Stimulated activated naive CD4-positive, alpha-beta T cell treated with Interleukin-2 at 50 U/mL for 16 hours (primary cell): ENCODE data around the gene MERTK.

Experiments
- DNase-seq: peaks from one replicate; lab custom pipeline; 2025; lab: John Stamatoyannopoulos, UW

The MERTK gene

GRCh38 chr2:111977240-111977639 is 78.8 kb downstream of the MERTK start:
- no peak for DNase-seq

DNA sequence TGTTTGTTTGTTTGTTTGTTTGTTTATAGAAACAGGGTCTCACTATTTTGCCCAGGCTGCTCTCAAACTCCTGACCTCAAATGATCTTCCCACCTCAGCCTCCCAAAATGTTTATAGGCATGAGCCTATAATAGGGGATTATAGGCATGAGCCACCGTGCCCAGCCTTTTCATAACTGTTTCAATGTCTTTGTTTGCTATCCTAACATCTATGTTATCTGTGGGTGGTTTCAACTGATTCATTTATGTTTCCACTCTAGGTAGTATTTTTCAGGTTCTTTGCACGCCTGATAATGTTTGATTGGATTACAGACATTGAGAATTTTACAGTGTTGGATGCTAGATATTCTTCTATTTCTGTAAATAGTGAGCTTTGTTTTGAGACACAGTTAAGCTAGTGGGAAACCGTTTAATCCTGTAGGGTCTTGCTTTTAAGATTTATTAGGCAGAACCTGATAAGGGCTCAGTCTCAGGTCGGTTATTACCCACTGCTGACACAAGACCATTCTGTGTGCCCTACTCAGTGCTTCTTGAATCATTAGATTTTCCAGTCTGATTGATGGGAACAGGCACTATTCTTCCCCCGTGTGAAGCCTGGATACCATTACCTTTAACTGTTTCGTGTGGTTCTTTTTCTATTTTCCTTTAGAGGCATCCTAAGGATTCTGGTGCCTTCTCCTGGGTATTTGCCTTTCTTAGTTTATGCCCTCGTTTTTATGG is 80.2 kb downstream of the MERTK start:
- DNase-seq = no peak

DNA sequence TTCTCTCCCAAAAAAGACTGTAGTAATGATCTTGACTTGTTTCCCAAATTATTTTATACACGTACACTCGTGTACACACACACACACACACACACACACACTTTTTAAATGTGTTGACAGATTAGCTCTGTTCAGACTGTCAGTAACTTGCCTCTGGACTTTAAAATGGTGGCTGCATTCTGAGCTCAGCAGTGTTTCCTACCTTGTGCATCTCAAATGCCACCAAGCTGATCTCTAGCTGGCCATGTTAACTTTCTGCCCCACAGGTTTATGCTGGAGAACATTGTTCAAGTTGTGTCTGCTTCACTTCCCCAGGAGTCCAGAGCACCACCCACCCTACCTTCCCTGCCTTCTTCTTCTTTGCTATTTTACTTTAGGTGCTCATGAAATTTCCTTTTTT is 83.3 kb downstream of the MERTK start:
- DNase-seq = no peak

DNA sequence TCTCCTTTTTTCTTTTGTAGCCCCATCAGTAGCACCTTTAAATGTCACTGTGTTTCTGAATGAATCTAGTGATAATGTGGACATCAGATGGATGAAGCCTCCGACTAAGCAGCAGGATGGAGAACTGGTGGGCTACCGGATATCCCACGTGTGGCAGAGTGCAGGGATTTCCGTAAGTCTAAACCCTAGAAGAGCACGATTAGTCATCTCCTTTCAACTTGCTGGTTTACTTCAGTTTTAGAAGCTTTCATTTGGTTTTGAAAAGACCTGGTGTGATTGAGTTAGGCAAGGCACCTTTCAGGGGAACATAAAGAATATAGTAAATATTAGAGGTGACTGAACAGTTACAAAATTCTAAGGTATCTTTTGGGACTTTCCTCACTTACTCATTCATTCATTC is 84.4 kb downstream of the MERTK start:
- DNase-seq = no peak

GRCh38 chr2:111983478-111984212 is 85.2 kb downstream of the MERTK start:
- no peak for DNase-seq

DNA sequence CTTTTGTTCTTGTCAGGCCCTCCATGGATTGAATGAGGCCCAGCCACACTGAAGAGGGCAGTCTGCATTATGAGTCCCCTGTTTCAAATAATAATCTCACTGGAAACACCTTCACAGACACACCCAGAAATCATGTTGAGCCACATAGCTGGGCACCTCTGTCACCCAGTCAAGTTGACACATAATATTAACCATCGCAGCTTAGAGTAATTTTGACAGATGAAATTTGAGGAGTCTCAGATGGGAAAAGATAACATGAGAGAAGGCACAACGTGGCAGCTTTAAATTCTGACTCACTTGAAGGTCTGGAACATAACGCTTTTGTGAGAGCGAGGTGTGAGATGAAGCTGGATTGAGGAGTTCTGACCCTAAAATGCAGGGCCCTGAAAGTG is 85.8 kb downstream of the MERTK start:
- no peak for DNase-seq

GRCh38 chr2:111985514-111985913 is 87.1 kb downstream of the MERTK start:
- DNase-seq = no peak

- DNase-seq = no peak
Measured at GRCh38 chr2:111986116-111986900, 87.9 kb downstream of the MERTK start.

DNA sequence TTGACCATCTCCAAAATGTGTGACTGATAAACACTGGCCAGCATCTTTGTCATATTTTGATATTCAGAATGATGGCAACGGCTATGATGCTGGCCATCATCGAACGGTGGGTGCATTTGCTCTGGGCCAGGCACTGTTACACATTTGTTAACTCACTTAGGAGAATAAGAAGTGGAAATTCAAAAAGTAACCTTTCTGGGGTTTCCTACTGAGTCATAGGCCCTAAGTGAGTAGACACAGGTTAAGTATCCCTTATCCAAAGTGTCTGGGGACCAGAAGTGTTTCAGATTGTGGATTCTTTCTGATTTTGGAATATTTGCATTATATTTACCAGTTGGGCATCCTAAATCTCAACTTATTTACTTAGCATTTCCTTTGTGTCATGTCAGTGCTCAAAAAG is 92.0 kb downstream of the MERTK start:
- DNase-seq = no peak

DNA sequence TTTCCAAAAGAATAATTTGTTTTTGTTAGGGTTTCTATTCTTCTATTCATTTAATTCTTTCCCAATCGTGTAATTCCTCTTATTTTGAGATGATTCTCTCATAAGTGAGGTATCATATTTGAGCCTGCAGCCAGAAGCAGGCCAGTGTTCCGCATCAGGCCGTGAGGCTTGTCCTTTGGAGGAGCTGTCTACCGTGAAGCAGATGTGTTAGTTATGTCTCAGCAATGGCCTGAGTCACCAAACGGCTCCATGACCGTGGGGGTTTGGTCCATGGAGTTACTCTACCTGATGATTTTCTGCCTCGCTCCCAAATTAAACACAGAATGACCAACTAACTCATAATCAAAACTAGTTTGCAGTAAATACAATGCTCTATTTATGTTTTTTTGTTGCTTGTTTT is 92.4 kb downstream of the MERTK start:
- DNase-seq = no peak

- no peak for DNase-seq
Measured at GRCh38 chr2:111994042-111994441, 95.6 kb downstream of the MERTK start.

DNA sequence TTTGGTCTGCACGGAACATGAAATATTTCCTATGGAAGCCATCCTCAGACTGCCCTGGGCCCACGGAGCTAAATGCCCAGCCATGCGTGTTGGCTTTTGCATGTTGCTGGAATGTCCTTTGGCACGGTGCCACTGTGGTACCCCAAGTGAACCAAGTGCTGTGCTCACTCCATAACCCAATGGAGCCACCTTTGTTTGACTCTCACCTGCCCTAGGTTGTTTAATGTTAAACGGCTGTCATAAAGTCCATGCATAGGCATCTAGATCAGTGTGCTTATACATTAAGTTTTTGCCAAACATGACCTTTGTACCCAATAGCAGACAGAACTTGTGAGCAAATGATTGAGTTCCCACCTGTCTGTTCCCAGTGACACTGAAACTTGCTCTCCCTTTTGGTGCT is 96.7 kb downstream of the MERTK start:
- DNase-seq = no peak

DNA sequence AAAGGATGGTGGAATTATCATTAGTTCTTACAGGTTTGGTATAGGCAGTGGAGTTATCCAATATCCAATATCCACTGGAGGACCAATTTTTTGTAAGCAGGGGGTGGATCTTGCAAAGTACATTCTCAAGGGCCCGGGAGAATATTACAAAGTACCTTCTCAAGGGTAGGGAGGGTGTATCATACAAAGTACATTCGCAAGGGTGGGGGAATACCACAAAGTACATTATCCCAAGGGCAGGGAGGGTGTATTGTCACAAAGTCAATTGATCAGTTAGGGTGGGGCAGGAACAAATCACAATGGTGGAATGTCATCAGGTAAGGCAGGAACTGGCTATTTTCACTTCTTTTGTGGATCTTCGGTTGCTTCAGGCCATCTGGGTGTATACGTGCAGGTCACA is 101.4 kb downstream of the MERTK start:
- no peak for DNase-seq

GRCh38 chr2:112000399-112001135 is 102.2 kb downstream of the MERTK start:
- no peak for DNase-seq

DNA sequence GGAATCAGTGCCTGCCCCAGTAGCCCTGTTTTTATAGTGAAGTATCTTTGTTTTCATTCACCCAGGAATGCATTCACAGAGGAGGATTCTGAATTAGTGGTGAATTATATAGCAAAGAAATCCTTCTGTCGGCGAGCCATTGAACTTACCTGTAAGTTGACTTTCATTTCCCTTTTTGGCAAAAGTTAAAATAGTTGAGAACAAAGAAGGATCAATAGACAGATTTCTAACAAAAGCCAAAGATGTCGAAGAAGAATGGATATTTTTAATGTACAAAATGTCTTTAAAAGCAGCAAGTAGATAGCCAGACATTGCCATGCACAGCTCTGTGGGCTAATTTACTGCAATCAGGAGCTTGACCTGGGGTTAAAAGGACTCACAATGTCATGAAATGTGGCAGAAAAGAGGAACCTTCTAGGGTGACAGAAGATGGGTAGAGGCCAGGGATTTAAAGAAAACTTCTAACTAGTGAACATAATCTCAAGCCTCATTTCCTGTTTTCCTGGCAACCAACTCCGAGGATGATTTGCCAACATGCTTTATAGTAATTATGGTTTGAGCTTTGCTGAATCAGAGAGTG is 102.8 kb downstream of the MERTK start:
- DNase-seq = no peak

- no peak for DNase-seq
Measured at GRCh38 chr2:112001942-112002341, 103.5 kb downstream of the MERTK start.

- no peak for DNase-seq
Measured at GRCh38 chr2:112003576-112004252, 105.3 kb downstream of the MERTK start.

DNA sequence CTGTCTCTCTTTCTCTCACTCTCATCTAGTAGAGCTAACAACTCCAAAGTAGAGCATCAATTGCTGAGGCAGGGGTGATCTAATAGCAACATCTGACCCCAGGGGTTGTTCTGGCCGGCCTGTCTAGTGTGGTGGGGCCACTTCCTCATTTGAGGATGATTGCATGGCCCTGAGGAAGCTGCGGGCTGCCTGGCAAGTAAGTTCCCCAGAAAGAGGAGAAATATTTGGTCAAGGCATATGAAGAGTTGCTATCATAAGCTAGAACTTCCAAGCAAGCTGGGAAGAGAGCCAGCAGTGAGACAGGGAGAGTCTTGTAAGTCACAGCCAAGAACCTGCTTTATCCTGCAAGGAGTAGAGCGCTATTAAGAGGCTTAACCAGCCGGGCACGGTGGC is 105.8 kb downstream of the MERTK start:
- no peak for DNase-seq

DNA sequence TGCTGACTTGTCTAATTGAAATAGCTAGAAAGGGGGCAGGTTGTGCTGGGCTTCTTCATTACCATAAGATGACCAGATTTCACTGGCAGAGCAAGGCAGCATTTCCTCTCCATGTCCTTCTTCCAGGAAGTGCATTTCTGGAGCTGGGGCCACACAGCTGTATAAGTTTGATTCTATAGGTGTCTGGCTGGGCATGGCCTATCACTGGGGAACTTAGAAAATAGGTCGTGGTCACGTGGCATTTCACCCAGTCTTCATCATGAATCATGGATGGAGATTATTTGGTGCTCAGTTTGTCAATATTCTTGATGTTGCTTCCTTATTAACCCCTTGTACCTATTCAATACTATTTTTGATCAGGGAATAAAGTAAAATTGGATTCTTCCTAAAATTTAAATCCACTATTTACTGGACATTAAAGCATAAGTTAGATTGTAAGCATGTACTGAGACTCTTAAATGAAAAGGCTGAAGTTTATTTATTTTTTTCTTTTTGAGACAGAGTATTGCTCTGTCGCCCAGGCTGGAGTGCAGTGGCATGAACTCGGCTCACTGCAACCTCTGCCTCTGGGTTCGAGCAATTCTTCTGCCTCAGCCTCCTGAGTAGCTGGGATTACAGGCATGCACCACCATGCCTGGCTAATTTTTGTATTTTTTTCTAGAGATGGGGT is 107.1 kb downstream of the MERTK start:
- no peak for DNase-seq

DNA sequence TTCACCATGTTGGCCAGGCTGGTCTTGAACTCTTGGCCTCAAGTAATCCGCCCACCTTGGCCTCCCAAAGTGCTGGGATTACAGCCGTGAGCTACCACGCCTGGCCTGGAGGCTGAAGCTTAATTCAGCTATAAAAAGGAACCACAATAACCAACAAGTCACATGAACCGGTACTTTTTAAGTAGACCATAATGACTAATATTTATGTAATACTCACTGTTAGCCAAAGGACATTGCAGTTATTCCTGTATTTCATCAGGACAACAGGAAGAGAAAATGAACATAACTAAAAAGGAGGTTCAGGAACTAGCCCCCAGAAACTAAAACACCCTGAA is 107.6 kb downstream of the MERTK start:
- no peak for DNase-seq

- DNase-seq = no peak
Measured at GRCh38 chr2:112007493-112007892, 109.1 kb downstream of the MERTK start.
